ENCODE measurements around the gene TGM6. TPM values are rescaled to one million over a fixed set of nuclear protein-coding genes. Genes with fewer than 3 reads are reported as not detected.

The TGM6 gene
- total RNA-seq, 4 donors from 2014 or later = not detected

GRCh38 chr20:2340823-2341222, 39.9 kb upstream of the TGM6 start:
- Histone ChIP-seq H3K9me3 (no peaks in the 10 kb centered on the region), H3K4me3 (no peak overlapping the region), H3K4me1 (no peaks in the 10 kb centered on the region), H3K27me3 (no peaks in the 10 kb centered on the region), H3K36me3 (no peaks in the 10 kb centered on the region), H3K27ac (no peak overlapping the region)
- ATAC-seq = no peak
- DNase-seq = no peak
- no peak for TF ChIP-seq CTCF (IDR thresholded peaks at IDR 0.05 in 4 of 5, conservative IDR thresholded peaks at IDR 0.05 in 1 of 5)
- TF ChIP-seq POLR2A (IDR thresholded peaks at IDR 0.05) = no peak
- intact Hi-C loops (cut with DNase I; ENCODE audit: low total_unique reads) = no loop called here
- in situ Hi-C loops (cut with MboI; ENCODE audit: low sequenced_read_pairs in 4 of 4) = no loop called here

- Histone ChIP-seq H3K36me3 (no peaks in the 10 kb centered on the region), H3K9me3 (no peaks in the 10 kb centered on the region), H3K4me3 (no peak overlapping the region), H3K27ac (no peak overlapping the region), H3K27me3 (no peaks in the 10 kb centered on the region), H3K4me1 (no peaks in the 10 kb centered on the region)
- ATAC-seq (no peak), DNase-seq (no peak)
- in situ Hi-C loops (cut with MboI; ENCODE audit: low sequenced_read_pairs in 4 of 4) (no loop called here), intact Hi-C loops (cut with DNase I; ENCODE audit: low total_unique reads) (no loop called here)
- TF ChIP-seq CTCF (IDR thresholded peaks at IDR 0.05 in 4 of 5, conservative IDR thresholded peaks at IDR 0.05 in 1 of 5) (no peak), POLR2A (IDR thresholded peaks at IDR 0.05) (no peak)
Measured at GRCh38 chr20:2341336-2341735, 39.4 kb upstream of the TGM6 start.

GRCh38 chr20:2342243-2342642, 38.5 kb upstream of the TGM6 start:
- Histone ChIP-seq H3K4me1 (no peaks in the 10 kb centered on the region), H3K9me3 (peaks cover 0 to 3% (median 0%) of the 10 kb centered on the region in 3 donors), H3K27me3 (no peaks in the 10 kb centered on the region), H3K27ac (no peak overlapping the region), H3K36me3 (no peaks in the 10 kb centered on the region), H3K4me3 (no peak overlapping the region)
- in situ Hi-C loops (cut with MboI; ENCODE audit: low sequenced_read_pairs in 4 of 4) (no loop called here), intact Hi-C loops (cut with DNase I; ENCODE audit: low total_unique reads) (no loop called here)
- TF ChIP-seq CTCF (IDR thresholded peaks at IDR 0.05 in 4 of 5, conservative IDR thresholded peaks at IDR 0.05 in 1 of 5) (no peak), POLR2A (IDR thresholded peaks at IDR 0.05) (no peak)
- ATAC-seq = no peak
- DNase-seq = no peak

GRCh38 chr20:2346188-2346587, 34.5 kb upstream of the TGM6 start:
- in situ Hi-C loops (cut with MboI; ENCODE audit: low sequenced_read_pairs in 4 of 4) (no loop called here), intact Hi-C loops (cut with DNase I; ENCODE audit: low total_unique reads) (no loop called here)
- H3K4me3 ChIP-seq = no peak overlapping the region
- TF ChIP-seq POLR2A (IDR thresholded peaks at IDR 0.05) (no peak), CTCF (IDR thresholded peaks at IDR 0.05 in 4 of 5, conservative IDR thresholded peaks at IDR 0.05 in 1 of 5) (no peak)
- no peaks in the 10 kb centered on the region for H3K27me3 ChIP-seq
- H3K36me3 ChIP-seq = no peaks in the 10 kb centered on the region
- ATAC-seq (no peak), DNase-seq (no peak)
- H3K4me1 ChIP-seq = no peaks in the 10 kb centered on the region
- H3K27ac ChIP-seq = no peak overlapping the region
- peaks cover 0 to 4% (median 0%) of the 10 kb centered on the region in 3 donors for H3K9me3 ChIP-seq

- no peaks in the 10 kb centered on the region for H3K36me3 ChIP-seq
- no peak for DNase-seq
- ATAC-seq = no peak
- TF ChIP-seq CTCF (IDR thresholded peaks at IDR 0.05 in 4 of 5, conservative IDR thresholded peaks at IDR 0.05 in 1 of 5) (no peak), POLR2A (IDR thresholded peaks at IDR 0.05) (no peak)
- in situ Hi-C loops (cut with MboI; ENCODE audit: low sequenced_read_pairs in 4 of 4) (no loop called here), intact Hi-C loops (cut with DNase I; ENCODE audit: low total_unique reads) (no loop called here)
- H3K4me3 ChIP-seq = no peak overlapping the region
- H3K9me3 ChIP-seq = peaks cover 0 to 4% (median 0%) of the 10 kb centered on the region in 3 donors
- no peaks in the 10 kb centered on the region for H3K4me1 ChIP-seq
- H3K27me3 ChIP-seq = no peaks in the 10 kb centered on the region
- H3K27ac ChIP-seq = no peak overlapping the region
Measured at GRCh38 chr20:2348336-2348735, 32.4 kb upstream of the TGM6 start.
